ENCODE data around the gene C17orf78. TPM values are rescaled to one million over a fixed set of nuclear protein-coding genes. Genes with fewer than 3 reads are reported as not detected.

C17orf78 gene
- total and polyA plus RNA-seq, 2 of the 13 experiments (the other 11 are each of a cell fraction or from before 2014, with no cell fraction given), result not detected

- no peak for TF ChIP-seq ZNF354B (CRISPR knock-in tag; IDR thresholded peaks at IDR 0.05)
- TF ChIP-seq ZNF510 (CRISPR knock-in tag; IDR thresholded peaks at IDR 0.05; ENCODE audit: low read depth), result no peak; the same call in 1 of the 2 replicates
- TF ChIP-seq DDIT3 (CRISPR knock-in tag; IDR thresholded peaks at IDR 0.05), result no peak
- TF ChIP-seq ZNF251 (CRISPR knock-in tag; IDR thresholded peaks at IDR 0.05), result no peak
- peak; percentile 31; the same call in 1 of the 2 replicates for TF ChIP-seq HNRNPL (IDR thresholded peaks at IDR 0.05; ENCODE audit: low read depth, low read length)
- 0 out of 2 replicates have a peak, but pooled peaks have one; percentile 43 for TF ChIP-seq ZHX1 (CRISPR knock-in tag; IDR thresholded peaks at IDR 0.05; ENCODE audit: low read depth)
- TF ChIP-seq TIGD3 (CRISPR knock-in tag; IDR thresholded peaks at IDR 0.05; ENCODE audit: borderline replicate concordance), result no peak; the same call in 1 of the 2 replicates
- peak; percentile 99 for TF ChIP-seq SP4 (CRISPR knock-in tag; IDR thresholded peaks at IDR 0.05)
- TF ChIP-seq ZNF230 (CRISPR knock-in tag; IDR thresholded peaks at IDR 0.05), result peak; percentile 9; the same call in 1 of the 2 replicates
- no peak for TF ChIP-seq ETS1 (CRISPR knock-in tag; IDR thresholded peaks at IDR 0.05)
- no peak for TF ChIP-seq GRHL1 (CRISPR knock-in tag; conservative IDR thresholded peaks at IDR 0.05)
- TF ChIP-seq ZNF224 (CRISPR knock-in tag; IDR thresholded peaks at IDR 0.05), result no peak
- TF ChIP-seq SALL1 (CRISPR knock-in tag; IDR thresholded peaks at IDR 0.05), result peak; percentile 30; the same call in 1 of the 2 replicates
- TF ChIP-seq ZNF597 (CRISPR knock-in tag; IDR thresholded peaks at IDR 0.05), result no peak
- peak; percentile 47 for TF ChIP-seq MAX (IDR thresholded peaks at IDR 0.05)
- TF ChIP-seq ZNF709 (CRISPR knock-in tag; IDR thresholded peaks at IDR 0.05), result peak; percentile 69
- peak; percentile 54 for TF ChIP-seq IKZF4 (CRISPR knock-in tag; IDR thresholded peaks at IDR 0.05; ENCODE audit: borderline replicate concordance, low read depth, not compliant biosample characterization)
- no peak for TF ChIP-seq MAFK (conservative IDR thresholded peaks at IDR 0.05 in 1 of 2, IDR thresholded peaks at IDR 0.05 in 1 of 2; ENCODE audit: low read length in 2 of 2)
- TF ChIP-seq CAMTA2 (CRISPR knock-in tag; IDR thresholded peaks at IDR 0.05; ENCODE audit: borderline replicate concordance), result peak; percentile 94; the same call in 1 of the 2 replicates
Measured at GRCh38 chr17:37358830-37359681, 16.7 kb upstream of the C17orf78 start (continued).
